ENCODE data around the gene CPPED1.
"Not testable (repeated sequence)": the region's sequence is repeated elsewhere in the genome, so short reads cannot be mapped to it uniquely, and the experiment has no call there.

The CPPED1 gene

GRCh38 chr16:12801511-12802042 is 2.1 kb downstream of the CPPED1 start:
- no peak for DNase-seq (ENCODE audit: low spot score)

- no peak for DNase-seq (ENCODE audit: low spot score)
Observed at GRCh38 chr16:12800817-12801216, 2.9 kb downstream of the CPPED1 start.

GRCh38 chr16:12799996-12800395 is 3.7 kb downstream of the CPPED1 start:
- not testable (repeated sequence) for DNase-seq (ENCODE audit: low spot score)

GRCh38 chr16:12798846-12799245 is 4.8 kb downstream of the CPPED1 start:
- no peak for DNase-seq (ENCODE audit: low spot score)

- DNase-seq (ENCODE audit: low spot score): no peak
Observed at GRCh38 chr16:12798171-12798570, 5.5 kb downstream of the CPPED1 start.

- DNase-seq (ENCODE audit: low spot score): no peak
Observed at GRCh38 chr16:12796498-12796897, 7.2 kb downstream of the CPPED1 start.

- no peak for DNase-seq (ENCODE audit: low spot score)
Observed at GRCh38 chr16:12794486-12795387, 8.9 kb downstream of the CPPED1 start.

- no peak for DNase-seq (ENCODE audit: low spot score)
Observed at GRCh38 chr16:12793865-12794240, 9.8 kb downstream of the CPPED1 start.

- DNase-seq (ENCODE audit: low spot score): no peak
Observed at GRCh38 chr16:12793120-12793864, 10.4 kb downstream of the CPPED1 start.

GRCh38 chr16:12792528-12792927 is 11.2 kb downstream of the CPPED1 start:
- not testable (repeated sequence) for DNase-seq (ENCODE audit: low spot score)

GRCh38 chr16:12791340-12791739 is 12.3 kb downstream of the CPPED1 start:
- no peak for DNase-seq (ENCODE audit: low spot score)

- DNase-seq (ENCODE audit: low spot score): no peak
Observed at GRCh38 chr16:12788758-12789157, 14.9 kb downstream of the CPPED1 start.

GRCh38 chr16:12786081-12786480 is 17.6 kb downstream of the CPPED1 start:
- no peak for DNase-seq (ENCODE audit: low spot score)

- no peak for DNase-seq (ENCODE audit: low spot score)
Observed at GRCh38 chr16:12784076-12784475, 19.6 kb downstream of the CPPED1 start.

- no peak for DNase-seq (ENCODE audit: low spot score)
Observed at GRCh38 chr16:12781777-12782176, 21.9 kb downstream of the CPPED1 start.

GRCh38 chr16:12780467-12780866 is 23.2 kb downstream of the CPPED1 start:
- no peak for DNase-seq (ENCODE audit: low spot score)

GRCh38 chr16:12778726-12779125 is 25.0 kb downstream of the CPPED1 start:
- no peak for DNase-seq (ENCODE audit: low spot score)

GRCh38 chr16:12775656-12776236 is 27.9 kb downstream of the CPPED1 start:
- DNase-seq (ENCODE audit: low spot score): no peak

- no peak for DNase-seq (ENCODE audit: low spot score)
Observed at GRCh38 chr16:12773221-12773620, 30.5 kb downstream of the CPPED1 start.

GRCh38 chr16:12771341-12771798 is 32.3 kb downstream of the CPPED1 start:
- no peak for DNase-seq (ENCODE audit: low spot score)

- DNase-seq (ENCODE audit: low spot score): no peak
Observed at GRCh38 chr16:12769525-12769924, 34.2 kb downstream of the CPPED1 start.

- DNase-seq (ENCODE audit: low spot score): no peak
Observed at GRCh38 chr16:12767897-12768296, 35.8 kb downstream of the CPPED1 start.

Data from LoVo (cell line).